Upper lobe of left lung (tissue), 4 donors: ENCODE results near the gene CTDSP1.
A peak's percentile ranks its signal among the peaks of the same experiment; 100 is the strongest.

ENCODE experiments used
- CTCF ChIP-seq, 6 experiments: fragments of 450-650 bp in 4 of 6; fragments of 200-600 bp in 2 of 6; sonication (generic) in 2 of 6; IDR thresholded peaks; one replicate each; pipeline ENCODE4 v1.5.1; 2016 to 2019; ENCODE audit warnings: antibody characterized with exemption in 6 of 6
- EP300 ChIP-seq, 4 donors: sonication (generic); formaldehyde crosslinking; IDR thresholded peaks; one replicate each; pipeline ENCODE4 v1.5.1; 2017; ENCODE audit warnings: antibody characterized with exemption in 4 of 4, control low read depth in 2 of 4
- POLR2A ChIP-seq, 4 donors: fragments of 450-650 bp; IDR thresholded peaks; one replicate each; pipeline ENCODE4 v1.5.1; 2016 to 2017; ENCODE audit warnings: antibody characterized with exemption in 4 of 4, mild to moderate bottlenecking in 2 of 4

GRCh38 chr2:218397820-218398436, 1.7 kb upstream of the CTDSP1 start:
- TF ChIP-seq CTCF (IDR thresholded peaks at IDR 0.05): no peak
- peak in 3 of 4 donors; percentile 43 to 78 (median 67) for TF ChIP-seq POLR2A (IDR thresholded peaks at IDR 0.05)
- peak in 1 of 4 donors; percentile 22 for TF ChIP-seq EP300 (IDR thresholded peaks at IDR 0.05)
